GM19372 (cell line): ENCODE measurements around the gene NDST4.

Experiments used
- ATAC-seq: cut with Tn5 transposase; IDR thresholded peaks from one replicate; pipeline ENCODE4 v1.9.1; 2021; ENCODE audit warnings: mild to moderate bottlenecking, low read depth, moderate library complexity; ENCODE audit not compliant: unreplicated experiment

Gene NDST4

GRCh38 chr4:114921191-114921590 is 192.2 kb downstream of the NDST4 start:
- no peak for ATAC-seq

GRCh38 chr4:114911111-114911510 is 202.3 kb downstream of the NDST4 start:
- no peak for ATAC-seq

- no peak for ATAC-seq
Measured at GRCh38 chr4:114907568-114907967, 205.9 kb downstream of the NDST4 start.

GRCh38 chr4:114905017-114905416 is 208.4 kb downstream of the NDST4 start:
- no peak for ATAC-seq

- ATAC-seq = no peak
Measured at GRCh38 chr4:114900934-114901333, 212.5 kb downstream of the NDST4 start.

GRCh38 chr4:114890773-114891172 is 222.6 kb downstream of the NDST4 start:
- no peak for ATAC-seq

GRCh38 chr4:114886761-114887160 is 226.7 kb downstream of the NDST4 start:
- no peak for ATAC-seq

- ATAC-seq = no peak
Measured at GRCh38 chr4:114883641-114884040, 229.8 kb downstream of the NDST4 start.

GRCh38 chr4:114879916-114880669 is 233.3 kb downstream of the NDST4 start:
- ATAC-seq = no peak

GRCh38 chr4:114875630-114876029 is 237.8 kb downstream of the NDST4 start:
- no peak for ATAC-seq

- no peak for ATAC-seq
Measured at GRCh38 chr4:114874321-114874720, 239.1 kb downstream of the NDST4 start.

GRCh38 chr4:114870987-114871386 is 242.4 kb downstream of the NDST4 start:
- ATAC-seq = no peak

- no peak for ATAC-seq
Measured at GRCh38 chr4:114866901-114867670, 246.3 kb downstream of the NDST4 start.

- no peak for ATAC-seq
Measured at GRCh38 chr4:114864060-114864459, 249.4 kb downstream of the NDST4 start.

GRCh38 chr4:114860786-114861185 is 252.6 kb downstream of the NDST4 start:
- ATAC-seq = no peak

- no peak for ATAC-seq
Measured at GRCh38 chr4:114857831-114858230, 255.6 kb downstream of the NDST4 start.

- no peak for ATAC-seq
Measured at GRCh38 chr4:114839986-114840385, 273.4 kb downstream of the NDST4 start.

- ATAC-seq = no peak
Measured at GRCh38 chr4:114830628-114831027, 282.8 kb downstream of the NDST4 start.

- ATAC-seq = no peak
Measured at GRCh38 chr4:114827651-114828050, 285.8 kb downstream of the NDST4 start.

GRCh38 chr4:114815760-114816159 is 297.7 kb downstream of the NDST4 start:
- ATAC-seq = no peak

GRCh38 chr4:114813961-114814360 is 299.5 kb downstream of the NDST4 start:
- no peak for ATAC-seq
